Measurements from ENCODE around the gene PRR22. TPM values are rescaled to one million over a fixed set of nuclear protein-coding genes. Genes with fewer than 3 reads are reported as not detected.

PRR22 gene
- total RNA-seq, 2 experiments from 2014 or later = 2.3 to 2.4 TPM

- Mint-ChIP-seq H3K4me3 (no peak overlapping the region), H3K27me3 (peaks cover 32% of the 10 kb centered on the region), H3K9me3 (no peaks in the 10 kb centered on the region), H3K36me3 (ENCODE audit: low read depth) (no peaks in the 10 kb centered on the region), H3K27ac (no peak overlapping the region), H3K4me1 (peaks cover 21% of the 10 kb centered on the region)
- POLR2A ChIA-PET = interaction anchor here (1.2 kb wide), 1 partner anchor 22 kb away, joined by 3 read pairs; no protein-coding TSS in a partner anchor
- DNase-seq = no peak
- CTCF ChIA-PET = interaction anchor here (1.3 kb wide), 1 partner anchor 161 kb away, joined by 3 read pairs; no protein-coding TSS in a partner anchor
These were observed 22.4 kb upstream of the PRR22 start for GRCh38 chr19:5806905-5807304.

- Mint-ChIP-seq H3K4me1 (peaks cover 23% of the 10 kb centered on the region), H3K36me3 (ENCODE audit: low read depth) (no peaks in the 10 kb centered on the region), H3K9me3 (no peaks in the 10 kb centered on the region), H3K27me3 (peaks cover 34% of the 10 kb centered on the region), H3K27ac (no peak overlapping the region), H3K4me3 (no peak overlapping the region)
- CTCF ChIA-PET = interaction anchor here (1.3 kb wide), 1 partner anchor 162 kb away, joined by 3 read pairs; no protein-coding TSS in a partner anchor
- no peak for DNase-seq
- POLR2A ChIA-PET = interaction anchor here (1.2 kb wide), 1 partner anchor 23 kb away, joined by 3 read pairs; no protein-coding TSS in a partner anchor
These were observed 21.6 kb upstream of the PRR22 start for GRCh38 chr19:5806133-5806489.

GRCh38 chr19:5805462-5806132 lies 21.1 kb upstream of the PRR22 start:
- peak; percentile 52 for DNase-seq
- POLR2A ChIA-PET = interaction anchor here (1.2 kb wide), 1 partner anchor 23 kb away, joined by 3 read pairs; no protein-coding TSS in a partner anchor
- Mint-ChIP-seq H3K9me3 (no peaks in the 10 kb centered on the region), H3K36me3 (ENCODE audit: low read depth) (no peaks in the 10 kb centered on the region), H3K4me1 (peaks cover 23% of the 10 kb centered on the region), H3K27me3 (peaks cover 35% of the 10 kb centered on the region), H3K27ac (no peak overlapping the region), H3K4me3 (no peak overlapping the region)
- CTCF ChIA-PET = no interaction called here

GRCh38 chr19:5804516-5805461 lies 20.2 kb upstream of the PRR22 start, which contains the start of gene NRTN:
NRTN (plus strand) TSS chr19:5805067; CDS start chr19:5824166, 19,099 bp downstream.
- Mint-ChIP-seq H3K4me1 (peaks cover 23% of the 10 kb centered on the region), H3K9me3 (no peaks in the 10 kb centered on the region), H3K27ac (no peak within 1 kb of the TSS), H3K27me3 (peaks cover 36% of the 10 kb centered on the region), H3K36me3 (ENCODE audit: low read depth) (no peaks in the 10 kb centered on the region), H3K4me3 (peak within 1 kb of the TSS; percentile 63)
- CTCF ChIA-PET = interaction anchor here (0.5 to 2.3 kb wide), 49 partner anchors 9 to 894 kb away, joined by 3 to 58 read pairs (median 4); partner anchors contain the start of genes ALKBH7, CATSPERD, DUS3L and FUT6
- POLR2A ChIA-PET = interaction anchor here (0.9 to 2.3 kb wide), 6 partner anchors 9 to 218 kb away, joined by 3 to 30 read pairs (median 4); partner anchors contain the start of genes NDUFA11 and VMAC
- DNase-seq = peak; percentile 47

GRCh38 chr19:5803752-5804515 lies 19.4 kb upstream of the PRR22 start:
- Mint-ChIP-seq H3K27ac (no peak overlapping the region), H3K4me1 (peaks cover 23% of the 10 kb centered on the region), H3K4me3 (peak overlapping the region; percentile 63), H3K9me3 (no peaks in the 10 kb centered on the region), H3K36me3 (ENCODE audit: low read depth) (no peaks in the 10 kb centered on the region), H3K27me3 (peaks cover 38% of the 10 kb centered on the region)
- ChIA-PET POLR2A (interaction anchor here (0.9 to 2.3 kb wide), 6 partner anchors 8 to 218 kb away, joined by 3 to 30 read pairs (median 4); partner anchors contain the start of genes NDUFA11 and VMAC), CTCF (interaction anchor here (0.5 to 2.3 kb wide), 52 partner anchors 8 to 893 kb away, joined by 3 to 58 read pairs (median 4); partner anchors contain the start of genes ALKBH7, CATSPERD, CLPP and DUS3L)
- DNase-seq = peak; percentile 94

GRCh38 chr19:5803441-5803751 lies 18.9 kb upstream of the PRR22 start:
- ChIA-PET CTCF (interaction anchor here (0.6 to 2.3 kb wide), 42 partner anchors 8 to 892 kb away, joined by 3 to 58 read pairs (median 5); partner anchors contain the start of genes CATSPERD, CLPP, DUS3L and FUT6), POLR2A (interaction anchor here (1.1 to 2.3 kb wide), 4 partner anchors 19 to 219 kb away, joined by 4 to 30 read pairs (median 14); partner anchors contain the start of genes NDUFA11 and VMAC)
- Mint-ChIP-seq H3K36me3 (ENCODE audit: low read depth) (no peaks in the 10 kb centered on the region), H3K4me1 (peaks cover 23% of the 10 kb centered on the region), H3K4me3 (peak overlapping the region; percentile 63), H3K27ac (no peak overlapping the region), H3K27me3 (peaks cover 38% of the 10 kb centered on the region), H3K9me3 (no peaks in the 10 kb centered on the region)
- no peak for DNase-seq

- H3K4me1 Mint-ChIP-seq = peaks cover 23% of the 10 kb centered on the region
- POLR2A ChIA-PET = no interaction called here
- no peak overlapping the region for H3K4me3 Mint-ChIP-seq
- H3K27me3 Mint-ChIP-seq = peaks cover 33% of the 10 kb centered on the region
- H3K36me3 Mint-ChIP-seq (ENCODE audit: low read depth) = no peaks in the 10 kb centered on the region
- H3K9me3 Mint-ChIP-seq = no peaks in the 10 kb centered on the region
- no peak for DNase-seq
- no peak overlapping the region for H3K27ac Mint-ChIP-seq
- CTCF ChIA-PET = no interaction called here
These were observed 17.5 kb upstream of the PRR22 start for GRCh38 chr19:5801796-5802619.

GRCh38 chr19:5800361-5801270 lies 16.1 kb upstream of the PRR22 start:
- H3K27ac Mint-ChIP-seq = no peak overlapping the region
- peaks cover 22% of the 10 kb centered on the region for H3K27me3 Mint-ChIP-seq
- H3K4me1 Mint-ChIP-seq = peaks cover 23% of the 10 kb centered on the region
- DNase-seq = no peak
- ChIA-PET POLR2A (interaction anchor here (1.4 kb wide), 1 partner anchor 10 kb away, joined by 4 read pairs; the partner anchor contains the start of gene DUS3L), CTCF (no interaction called here)
- no peaks in the 10 kb centered on the region for H3K9me3 Mint-ChIP-seq
- H3K4me3 Mint-ChIP-seq = no peak overlapping the region
- no peaks in the 10 kb centered on the region for H3K36me3 Mint-ChIP-seq (ENCODE audit: low read depth)

- POLR2A ChIA-PET = interaction anchor here (0.5 to 1.4 kb wide), 2 partner anchors 9 kb away, joined by 3 to 4 read pairs; partner anchors contain the start of gene DUS3L
- Mint-ChIP-seq H3K27ac (no peak overlapping the region), H3K9me3 (no peaks in the 10 kb centered on the region), H3K4me3 (no peak overlapping the region), H3K27me3 (peaks cover 18% of the 10 kb centered on the region), H3K4me1 (peaks cover 20% of the 10 kb centered on the region), H3K36me3 (ENCODE audit: low read depth) (no peaks in the 10 kb centered on the region)
- DNase-seq = no peak
- CTCF ChIA-PET = no interaction called here
These were observed 15.0 kb upstream of the PRR22 start for GRCh38 chr19:5799247-5800241.

GRCh38 chr19:5798244-5798643 lies 13.7 kb upstream of the PRR22 start:
- H3K36me3 Mint-ChIP-seq (ENCODE audit: low read depth) = no peaks in the 10 kb centered on the region
- H3K27me3 Mint-ChIP-seq = peaks cover 10% of the 10 kb centered on the region
- ChIA-PET CTCF (no interaction called here), POLR2A (interaction anchor here (1.5 kb wide), 1 partner anchor 10 kb away, joined by 3 read pairs; no protein-coding TSS in a partner anchor)
- H3K27ac Mint-ChIP-seq = no peak overlapping the region
- DNase-seq = no peak
- H3K4me3 Mint-ChIP-seq = no peak overlapping the region
- H3K9me3 Mint-ChIP-seq = no peaks in the 10 kb centered on the region
- H3K4me1 Mint-ChIP-seq = peaks cover 9% of the 10 kb centered on the region

All from activated CD4-positive, alpha-beta memory T cell treated with anti-CD3 and anti-CD28 coated beads, Interleukin-2, amount 10 ng/mL, durations not matched to agents 7 days and 5 days (primary cell).